Neural cell (in vitro differentiated cells): ENCODE results near the gene UBA6.
"Not testable (repeated sequence)": the region's sequence is repeated elsewhere in the genome, so short reads cannot be mapped to it uniquely, and the experiment has no call there.

Experiments
- EZH2 ChIP-seq: fragments of 200-600, 300-800 bp; shearing (Covaris generic), sonication (generic); IDR thresholded peaks from 2 replicates; pipeline ENCODE4 v1.6.1; 2014; ENCODE audit warnings: antibody characterized with exemption, low read length, borderline replicate concordance, mild to moderate bottlenecking; ENCODE audit not compliant: insufficient read depth, poor library complexity, severe bottlenecking
- MXI1 ChIP-seq: fragments of 450-650 bp; conservative IDR thresholded peaks from 2 replicates; pipeline ENCODE4 v1.6.1; 2014; ENCODE audit warnings: antibody characterized with exemption, mild to moderate bottlenecking; ENCODE audit not compliant: poor library complexity, severe bottlenecking
- POLR2AphosphoS5 ChIP-seq: IDR thresholded peaks from 2 replicates; pipeline ENCODE4 v1.6.1; 2012
- SMC3 ChIP-seq: fragments of 450-650 bp; conservative IDR thresholded peaks from 2 replicates; pipeline ENCODE4 v1.6.1; 2014; ENCODE audit warnings: antibody characterized with exemption, mild to moderate bottlenecking, moderate library complexity; ENCODE audit not compliant: poor library complexity
- TAF1 ChIP-seq: IDR thresholded peaks from 2 replicates; pipeline ENCODE4 v1.6.1; 2012; ENCODE audit warnings: low read depth
- TF ChIP-seq, protein P1 (sequence below): fragments of 450-650 bp; IDR thresholded peaks from 2 replicates; pipeline ENCODE4 v1.5.1; 2014; ENCODE audit warnings: antibody characterized with exemption, mild to moderate bottlenecking, moderate library complexity; ENCODE audit not compliant: poor library complexity, severe bottlenecking

DNA sequence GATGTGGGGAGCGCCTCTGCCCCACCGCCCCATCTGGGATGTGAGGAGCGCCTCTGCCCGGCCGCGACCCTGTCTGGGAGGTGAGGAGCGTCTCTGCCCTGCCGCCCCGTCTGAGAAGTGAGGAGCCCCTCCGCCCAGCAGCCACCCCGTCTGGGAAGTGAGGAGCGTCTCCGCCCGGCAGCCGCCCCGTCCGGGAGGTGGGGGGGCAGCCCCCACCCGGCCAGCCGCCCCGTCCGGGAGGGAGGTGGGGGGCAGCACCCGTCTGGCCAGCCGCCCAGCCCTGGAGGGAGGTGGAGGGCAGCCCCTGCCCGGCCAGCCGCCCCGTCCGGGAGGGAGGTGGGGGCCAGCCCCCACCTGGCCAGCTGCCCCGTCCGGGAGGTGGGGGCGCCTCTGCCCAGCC lies 64.0 kb downstream of the UBA6 start:
- TF ChIP-seq EZH2, MXI1, POLR2AphosphoS5, TAF1, SMC3: not testable (repeated sequence)
- TF ChIP-seq, protein P1, sequence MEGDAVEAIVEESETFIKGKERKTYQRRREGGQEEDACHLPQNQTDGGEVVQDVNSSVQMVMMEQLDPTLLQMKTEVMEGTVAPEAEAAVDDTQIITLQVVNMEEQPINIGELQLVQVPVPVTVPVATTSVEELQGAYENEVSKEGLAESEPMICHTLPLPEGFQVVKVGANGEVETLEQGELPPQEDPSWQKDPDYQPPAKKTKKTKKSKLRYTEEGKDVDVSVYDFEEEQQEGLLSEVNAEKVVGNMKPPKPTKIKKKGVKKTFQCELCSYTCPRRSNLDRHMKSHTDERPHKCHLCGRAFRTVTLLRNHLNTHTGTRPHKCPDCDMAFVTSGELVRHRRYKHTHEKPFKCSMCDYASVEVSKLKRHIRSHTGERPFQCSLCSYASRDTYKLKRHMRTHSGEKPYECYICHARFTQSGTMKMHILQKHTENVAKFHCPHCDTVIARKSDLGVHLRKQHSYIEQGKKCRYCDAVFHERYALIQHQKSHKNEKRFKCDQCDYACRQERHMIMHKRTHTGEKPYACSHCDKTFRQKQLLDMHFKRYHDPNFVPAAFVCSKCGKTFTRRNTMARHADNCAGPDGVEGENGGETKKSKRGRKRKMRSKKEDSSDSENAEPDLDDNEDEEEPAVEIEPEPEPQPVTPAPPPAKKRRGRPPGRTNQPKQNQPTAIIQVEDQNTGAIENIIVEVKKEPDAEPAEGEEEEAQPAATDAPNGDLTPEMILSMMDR, result not testable (repeated sequence)
